ENCODE data around the gene ZMYND19.
"Not testable (repeated sequence)": the region's sequence is repeated elsewhere in the genome, so short reads cannot be mapped to it uniquely, and the experiment has no call there.

ZMYND19 gene

DNA sequence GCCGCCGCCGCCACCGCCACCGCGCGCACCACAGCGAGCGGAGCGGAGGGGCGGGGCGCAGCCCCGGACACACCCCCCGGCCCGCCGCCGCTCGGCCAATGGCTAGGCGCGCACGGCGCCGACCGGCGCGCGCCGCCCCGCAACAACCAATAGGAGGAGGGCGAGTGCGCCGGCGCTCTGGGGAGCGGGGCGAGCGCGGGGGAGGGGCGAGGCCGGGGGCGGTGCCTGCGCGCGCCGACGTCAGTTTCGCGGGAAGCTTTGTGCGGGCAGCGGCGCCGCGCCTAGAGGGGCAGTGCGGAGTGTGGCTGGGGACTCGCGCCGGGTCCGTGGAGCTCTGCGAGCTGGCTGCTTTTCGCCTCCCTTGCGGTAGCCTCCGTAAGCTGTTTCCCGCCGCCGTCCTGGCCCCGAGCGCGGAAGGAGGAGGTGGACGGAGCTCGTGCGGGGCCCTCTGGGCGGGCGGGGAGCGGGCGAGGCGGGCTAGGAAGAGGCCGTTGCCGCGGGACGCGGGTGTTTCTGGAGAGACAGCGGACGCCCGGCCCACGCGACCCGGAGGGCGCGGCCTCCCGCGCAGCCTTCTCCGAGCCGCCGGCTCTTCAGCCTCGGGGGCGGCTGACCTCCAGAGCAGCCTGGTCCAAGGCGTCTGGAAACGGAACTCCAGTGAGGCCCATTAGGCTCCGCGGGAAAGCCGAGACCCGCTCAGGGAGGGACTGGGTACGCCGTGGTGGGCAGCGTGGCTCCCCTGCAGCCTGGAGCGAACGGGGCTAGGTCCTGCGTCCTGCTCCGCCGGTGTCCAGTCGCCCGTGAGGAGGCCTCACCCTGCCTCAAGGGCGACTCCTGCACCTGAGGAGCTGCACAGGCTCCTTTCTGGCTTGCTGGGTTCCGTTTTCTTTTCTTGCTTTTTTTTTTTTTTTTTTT is at the start of gene ZMYND19:
Gene ZMYND19 (minus strand): TSS at position 44 of the 915 bp plus-strand sequence. CDS start 249 bp downstream, outside the sequence.
- peak; percentile 72 for DNase-seq (ENCODE audit: low read depth)

GRCh38 chr9:137639303-137640051 is 49.2 kb upstream of the ZMYND19 start:
- DNase-seq (ENCODE audit: low read depth), result no peak

DNA sequence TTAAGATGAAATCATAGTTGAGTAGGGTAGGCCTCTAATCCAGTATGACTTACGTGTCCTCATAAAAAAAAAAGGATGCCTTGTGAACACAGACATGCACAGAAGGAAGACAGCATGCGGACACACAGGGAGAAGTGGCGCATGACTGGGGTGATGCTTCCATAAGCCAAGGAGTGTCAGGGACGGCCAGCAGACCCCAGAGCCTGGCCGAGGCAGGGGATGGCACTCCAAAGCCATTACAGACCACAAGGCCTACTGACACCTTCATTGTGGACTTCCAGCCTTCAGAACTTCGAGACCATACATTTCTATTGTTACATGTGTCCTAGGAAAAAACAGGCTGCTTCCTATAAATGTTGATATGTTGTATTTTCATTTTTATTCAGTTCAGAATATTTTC is 48.4 kb upstream of the ZMYND19 start:
- DNase-seq (ENCODE audit: low read depth), result no peak

GRCh38 chr9:137634016-137634415 is 43.7 kb upstream of the ZMYND19 start:
- DNase-seq (ENCODE audit: low read depth), result no peak

DNA sequence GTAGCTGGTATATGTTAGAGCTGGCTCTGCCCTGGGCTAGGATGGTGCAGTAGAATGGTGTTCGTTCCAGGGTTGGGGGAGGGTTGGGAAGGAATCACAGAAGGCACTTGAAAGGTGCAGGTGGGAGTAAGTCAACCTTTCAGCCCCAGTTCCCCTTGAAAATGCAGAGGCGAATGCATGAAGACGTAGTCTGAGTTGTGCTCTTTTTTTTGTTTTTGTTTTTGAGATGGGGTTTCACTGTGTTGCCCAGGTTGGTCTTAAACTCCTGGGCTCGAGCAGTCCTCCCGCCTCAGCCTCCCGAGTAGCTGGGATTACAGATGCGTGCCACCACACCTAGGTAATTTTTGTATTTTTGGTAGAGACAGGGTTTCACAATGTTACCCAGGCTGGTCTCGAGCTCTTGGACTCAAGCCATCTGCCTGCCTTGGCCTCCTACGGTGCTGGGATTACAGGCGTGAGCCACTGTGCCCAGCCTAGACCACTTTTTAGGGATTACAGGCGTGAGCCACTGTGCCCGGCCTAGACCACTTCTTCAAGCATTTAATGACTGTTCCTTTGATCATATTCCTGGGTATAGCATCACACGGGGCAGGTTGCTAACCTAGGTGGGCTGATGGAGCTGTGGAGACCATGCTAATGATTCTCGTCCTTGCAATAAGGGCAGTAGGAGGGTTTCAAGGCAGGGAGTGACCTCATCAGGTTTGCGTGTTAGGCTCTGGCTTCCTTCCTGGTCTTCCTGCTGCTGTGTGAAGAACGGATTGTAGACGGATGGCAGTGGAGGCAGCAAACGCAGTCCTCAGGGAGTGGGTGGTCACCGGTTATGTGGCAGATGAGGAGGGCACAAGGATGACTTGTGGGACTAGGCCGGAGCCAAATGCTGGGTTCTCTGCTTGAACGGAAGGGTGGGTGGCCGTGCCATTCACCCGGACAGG is 42.2 kb upstream of the ZMYND19 start:
- no peak for DNase-seq (ENCODE audit: low read depth)

DNA sequence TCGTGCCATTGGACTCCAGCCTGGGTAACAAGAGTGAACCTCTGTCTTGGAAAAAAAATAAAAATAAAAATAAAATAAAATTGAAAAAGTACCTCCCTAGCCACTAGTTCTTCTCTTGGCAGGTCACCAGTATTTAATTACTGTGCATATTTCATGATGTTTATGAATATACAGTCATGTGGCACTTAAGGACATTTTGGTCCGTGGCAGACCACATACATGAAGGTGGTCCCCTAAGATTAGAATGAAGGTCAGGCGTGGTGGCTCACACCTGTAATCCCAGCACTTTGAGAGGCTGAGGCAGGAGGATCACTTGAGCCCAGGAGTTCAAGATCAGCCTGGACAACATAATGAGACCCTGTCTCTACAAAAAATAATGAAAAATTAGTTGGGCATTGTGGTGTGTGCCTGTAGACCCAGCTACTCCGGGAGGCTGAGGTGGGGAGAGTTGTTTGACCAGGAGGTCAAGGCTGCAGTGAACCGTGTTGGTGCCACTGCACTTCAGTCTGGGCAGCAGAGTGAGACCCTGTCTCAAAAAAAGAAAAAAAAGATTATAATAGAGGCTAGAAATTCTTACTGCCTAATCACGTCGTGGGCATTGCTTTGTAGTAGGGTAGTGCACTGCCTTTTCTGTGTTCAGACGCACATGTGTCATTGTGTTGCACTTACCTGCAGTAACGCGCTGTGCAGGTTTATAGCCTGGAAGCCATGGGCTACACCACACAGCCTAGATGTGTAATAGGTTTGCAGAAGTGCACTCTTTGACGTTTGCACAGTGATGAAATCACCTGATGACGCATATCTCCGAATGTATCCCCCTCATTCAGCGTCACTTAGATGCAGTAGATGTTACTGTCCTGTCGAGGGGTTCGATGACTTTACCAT is 41.3 kb upstream of the ZMYND19 start:
- no peak for DNase-seq (ENCODE audit: low read depth)

DNA sequence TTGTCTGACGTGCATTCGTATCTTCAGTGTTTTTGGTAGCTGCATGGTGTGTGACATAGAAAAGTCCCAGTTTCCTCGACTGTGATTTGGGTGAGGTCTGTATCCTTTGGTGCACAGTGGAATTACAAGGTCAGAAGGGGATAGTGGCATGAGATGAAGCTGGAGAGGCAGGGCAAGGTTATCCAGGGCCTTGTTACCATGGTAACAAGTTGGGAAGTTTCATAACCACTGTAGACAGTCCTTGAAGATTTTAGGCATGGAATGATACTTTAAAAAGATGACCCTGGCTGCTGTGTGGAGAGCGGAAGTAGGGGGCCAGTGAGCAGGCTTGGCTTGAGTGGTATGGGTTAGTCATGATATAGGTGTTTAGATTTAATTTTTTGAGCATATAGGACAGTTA is 40.4 kb upstream of the ZMYND19 start:
- no peak for DNase-seq (ENCODE audit: low read depth)

DNA sequence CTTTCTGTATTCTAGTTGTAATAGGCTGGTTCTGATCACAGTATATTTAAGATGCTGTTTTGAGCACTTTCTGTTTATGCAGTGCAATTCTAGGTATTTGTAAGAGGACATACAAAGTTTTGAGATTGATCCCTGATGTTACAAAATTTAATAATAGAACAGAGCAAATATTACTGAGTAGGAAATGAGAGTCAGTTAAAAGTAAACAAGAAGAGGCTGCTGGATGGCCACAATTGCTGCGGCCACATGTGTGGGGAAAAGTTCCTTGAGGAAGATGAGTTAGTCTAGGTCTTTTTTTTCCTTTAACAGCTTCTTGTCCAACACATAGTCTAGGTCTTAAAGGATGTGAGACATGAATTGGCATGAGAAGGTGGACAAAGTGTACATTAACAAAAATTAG is 39.8 kb upstream of the ZMYND19 start:
- DNase-seq (ENCODE audit: low read depth), result no peak

DNA sequence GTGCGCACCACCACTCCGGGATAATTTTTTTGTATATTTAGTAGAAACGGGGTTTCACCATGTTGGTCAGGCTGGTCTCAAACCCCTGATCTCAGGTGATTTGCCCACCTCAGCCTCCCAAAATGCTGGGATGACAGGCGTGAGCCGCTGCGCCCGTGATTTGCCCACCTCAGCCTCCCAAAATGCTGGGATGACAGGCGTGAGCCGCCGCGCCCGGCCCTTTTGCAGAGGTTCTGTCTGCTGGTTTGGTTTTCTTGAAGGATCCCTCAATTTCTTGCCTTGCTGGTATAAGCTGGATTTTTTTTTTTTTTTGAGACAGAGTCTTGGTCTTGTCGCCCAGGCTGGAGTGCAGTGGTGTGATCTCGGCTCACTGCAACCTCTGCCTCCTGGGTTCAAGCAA is 37.1 kb upstream of the ZMYND19 start:
- DNase-seq (ENCODE audit: low read depth), result not testable (repeated sequence)

DNA sequence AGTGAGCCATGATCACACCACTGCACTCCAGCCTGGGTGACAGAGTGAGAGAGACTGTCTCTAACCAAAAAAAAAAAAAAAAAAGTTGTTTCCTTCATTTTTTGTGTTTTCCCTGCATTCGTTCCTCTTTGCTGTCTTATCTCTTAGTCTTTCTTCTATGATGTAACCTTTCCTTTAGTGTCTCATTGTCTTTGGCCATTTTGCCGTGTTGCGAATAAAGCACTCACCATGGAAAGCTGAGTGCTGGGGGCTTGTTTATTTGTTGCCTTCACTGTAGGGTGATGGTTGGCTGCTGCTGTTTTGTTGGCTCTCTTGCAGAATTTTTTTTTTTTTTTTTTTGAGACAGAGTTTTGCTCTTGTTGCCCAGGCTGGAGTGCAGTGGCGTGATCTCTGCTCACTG is 36.2 kb upstream of the ZMYND19 start:
- DNase-seq (ENCODE audit: low read depth), result no peak

GRCh38 chr9:137622211-137622610 is 31.9 kb upstream of the ZMYND19 start:
- not testable (repeated sequence) for DNase-seq (ENCODE audit: low read depth)

GRCh38 chr9:137621131-137621757 is 30.9 kb upstream of the ZMYND19 start:
- DNase-seq (ENCODE audit: low read depth), result no peak

- DNase-seq (ENCODE audit: low read depth), result no peak
Measured at GRCh38 chr9:137620581-137620980, 30.3 kb upstream of the ZMYND19 start.

DNA sequence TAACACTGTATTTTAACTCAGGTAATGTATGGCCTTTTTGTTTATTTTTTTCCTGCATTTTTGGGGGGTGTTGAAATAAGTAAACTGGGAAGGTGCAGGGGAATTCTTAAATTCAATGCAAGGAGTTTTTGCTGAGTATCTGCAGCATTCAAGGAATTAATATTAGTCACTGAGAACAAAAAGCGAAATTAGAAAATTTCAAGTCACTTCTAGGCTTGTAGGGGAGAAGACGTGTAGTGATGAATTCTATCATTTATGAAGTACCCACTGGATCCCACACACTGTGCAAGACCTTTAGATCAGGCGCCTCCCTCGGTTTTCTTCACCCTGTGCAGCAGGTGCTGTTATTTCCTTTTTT is 29.7 kb upstream of the ZMYND19 start:
- DNase-seq (ENCODE audit: low read depth), result no peak

- DNase-seq (ENCODE audit: low read depth), result no peak
Measured at GRCh38 chr9:137619240-137620047, 29.1 kb upstream of the ZMYND19 start.

- peak; percentile 67 for DNase-seq (ENCODE audit: low read depth)
Measured at GRCh38 chr9:137618105-137619067, 28.1 kb upstream of the ZMYND19 start, which contains the start of gene EHMT1. Gene EHMT1, plus strand, starts transcription at chr9:137619005. Its CDS starts 24 bp downstream, at chr9:137619029.

DNA sequence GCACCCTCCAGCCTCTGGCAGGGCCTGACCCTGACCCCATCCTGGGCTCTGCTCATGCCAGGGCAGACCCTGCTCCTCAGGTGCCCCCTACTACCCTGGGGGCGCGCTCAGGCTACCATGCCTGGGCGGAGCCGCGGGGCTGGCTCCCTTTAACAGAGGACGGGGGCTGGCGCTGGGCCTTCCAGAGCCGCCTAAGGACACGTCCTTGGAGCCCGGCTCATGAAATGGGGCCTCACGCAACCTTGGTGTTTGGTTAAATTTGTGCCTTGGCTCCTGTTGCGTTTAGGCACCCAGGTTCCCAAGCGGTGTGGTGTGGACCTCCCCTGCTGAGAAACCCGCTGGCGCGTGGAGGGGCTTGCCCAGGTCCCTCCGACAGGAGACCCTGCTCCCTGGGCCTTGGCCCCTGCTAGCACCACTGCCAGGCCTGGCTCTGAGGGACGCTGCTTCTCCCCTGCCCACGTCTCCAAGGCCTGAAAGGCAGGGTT is 25.1 kb upstream of the ZMYND19 start:
- DNase-seq (ENCODE audit: low read depth), result no peak

All from GM04504 (cell line).